Subcutaneous adipose tissue (tissue), 4 donors: ENCODE results near the gene UBAC1. TPM values are rescaled to one million over a fixed set of nuclear protein-coding genes. Genes with fewer than 3 reads are reported as not detected.

Experiments used
- CTCF ChIP-seq: fragments of 450-650 bp; IDR thresholded peaks from one replicate; pipeline ENCODE4 v1.5.1; 2016; ENCODE audit warnings: low read depth, mild to moderate bottlenecking, control low read depth, antibody characterized with exemption, moderate library complexity
- total RNA-seq, 4 donors: library from RNA; depleted of rRNA; stranded (reverse); fragments of >200 nt; gene quantifications; one replicate each; pipeline ENCODE4 v1.1.0, GENCODE V29; 2016

The UBAC1 gene
- total RNA-seq, 4 donors from 2014 or later: 32.4 to 56.9 (median 51.2) TPM

- TF ChIP-seq CTCF: no peak
These were observed 21.6 kb downstream of the UBAC1 start for GRCh38 chr9:135939351-135940265.

- no peak for TF ChIP-seq CTCF
These were observed 23.4 kb downstream of the UBAC1 start for GRCh38 chr9:135937521-135938489.

DNA sequence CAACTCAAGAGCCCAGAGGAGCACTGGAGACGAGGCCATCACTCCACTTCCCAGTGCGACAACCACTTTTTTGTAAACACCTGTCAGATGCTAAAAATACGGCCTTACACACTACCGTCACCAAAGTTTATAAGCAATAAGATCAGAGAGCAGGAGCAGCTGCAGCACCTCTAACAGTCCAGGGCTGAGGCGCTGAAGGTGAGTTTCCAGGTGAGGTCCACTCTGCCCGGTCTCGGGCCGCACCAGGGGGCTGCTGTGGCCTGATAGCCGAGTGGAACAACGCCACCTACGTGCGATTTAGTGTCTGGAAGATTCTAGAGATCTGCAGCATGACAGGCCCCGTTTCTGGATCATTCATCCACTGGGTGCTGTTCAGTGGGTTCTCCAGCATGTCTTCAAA is 28.1 kb downstream of the UBAC1 start:
- TF ChIP-seq CTCF: no peak

DNA sequence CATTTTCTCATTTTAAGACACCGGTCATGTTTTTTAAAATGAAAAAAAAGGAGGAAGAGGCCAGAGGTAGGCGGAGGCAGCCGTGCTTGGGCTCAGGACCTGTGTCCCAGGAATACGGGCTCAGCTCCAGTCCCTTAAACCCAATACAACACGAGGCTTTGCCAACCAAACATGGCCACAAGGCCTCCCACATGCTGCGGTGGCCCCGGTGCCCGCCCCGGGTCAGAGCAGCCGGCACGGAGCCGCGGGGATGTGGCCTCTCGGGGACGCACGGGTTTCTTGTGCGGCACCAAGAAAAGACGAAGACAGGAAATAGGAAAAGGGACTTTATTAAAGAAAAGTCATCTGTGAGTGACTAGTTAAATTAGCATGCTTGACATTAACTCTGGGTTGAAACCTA is 28.5 kb downstream of the UBAC1 start:
- TF ChIP-seq CTCF: no peak

- no peak for TF ChIP-seq CTCF
These were observed 29.8 kb downstream of the UBAC1 start for GRCh38 chr9:135931349-135931820.

DNA sequence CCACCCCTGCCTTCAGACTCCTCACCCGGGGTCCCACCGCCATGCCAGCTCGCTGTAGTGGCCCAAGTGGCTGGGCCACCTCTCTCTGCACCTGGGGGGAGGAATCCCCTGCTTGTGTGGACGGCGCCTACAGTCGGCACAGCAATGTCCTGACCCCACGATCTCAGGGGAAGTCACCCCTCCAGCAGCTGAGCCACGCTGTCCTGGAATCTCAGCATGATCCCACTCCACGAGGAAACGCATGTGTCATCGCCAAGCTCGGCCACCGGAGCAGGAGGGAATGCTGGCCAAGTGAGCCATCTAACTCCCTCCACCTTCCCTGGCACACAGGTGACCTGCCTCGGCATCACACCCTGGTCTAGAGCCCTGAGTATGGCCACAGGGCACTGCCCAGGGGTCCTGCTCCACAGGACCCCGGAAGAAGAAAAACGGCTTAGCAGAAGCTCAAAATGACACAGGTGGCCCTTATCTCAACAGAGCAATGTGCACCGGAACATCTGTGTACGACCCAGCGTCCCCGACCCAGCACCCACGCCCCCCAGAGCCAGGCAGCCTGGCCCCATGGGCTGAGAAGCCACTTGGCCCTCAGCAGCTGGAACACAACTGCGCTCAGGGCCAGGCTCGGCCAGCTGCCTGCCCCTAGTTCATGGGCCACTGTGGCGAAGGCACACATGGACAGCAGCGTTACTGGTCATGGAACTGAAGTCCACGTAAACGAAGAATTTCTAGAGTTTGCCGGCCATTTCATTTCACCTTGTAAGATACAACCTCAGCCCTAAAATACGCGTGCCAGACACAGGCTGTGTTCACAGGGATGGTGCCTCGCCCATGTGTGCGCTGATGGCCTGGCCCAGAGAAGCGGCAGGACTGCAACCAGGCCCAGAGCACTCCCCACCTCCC is 30.5 kb downstream of the UBAC1 start:
- TF ChIP-seq CTCF: no peak
